OCI-LY7 (cell line): ENCODE results near the gene PINK1. TPM values are rescaled to one million over a fixed set of nuclear protein-coding genes. Genes with fewer than 3 reads are reported as not detected.
A peak's percentile ranks its signal among the peaks of the same experiment; 100 is the strongest.
"Not testable (repeated sequence)": the region's sequence is repeated elsewhere in the genome, so short reads cannot be mapped to it uniquely, and the experiment has no call there.

Experiments used
- BruUV-seq: library from RNA; stranded (reverse); fragments of 400-500 nt; replicated peaks from 2 replicates; lab custom pipeline; 2021; lab: Mats Ljungman, UMichigan
- CTCF ChIA-PET: fragments of 300-600 bp; sonication (Branson Sonifier 250); formaldehyde crosslinking; loops from one replicate; lab custom pipeline; 2022; ENCODE audit warnings: antibody characterized with exemption; ENCODE audit not compliant: unreplicated experiment; lab: Charles Lee
- POLR2A ChIA-PET: fragments of 300-600 bp; sonication (Branson Sonifier 250); formaldehyde crosslinking; loops from one replicate; lab custom pipeline; 2022; ENCODE audit warnings: antibody characterized with exemption; lab: Charles Lee
- DNase-seq: peaks from one replicate; pipeline ENCODE4 v3.0.0-alpha.2; 2015; ENCODE audit warnings: low spot score
- H2AFZ ChIP-seq: fragments of 200-600 bp; sonication (generic), shearing (Covaris generic); 2 replicates; pipeline ENCODE4 v1.6.1; 2014; ENCODE audit warnings: mild to moderate bottlenecking, antibody characterized with exemption, low read length, moderate library complexity
- H3K27ac ChIP-seq: fragments of 200-600 bp; sonication (generic); 2 replicates; pipeline ENCODE4 v1.5.1; 2014; ENCODE audit warnings: mixed run types, low read depth, mild to moderate bottlenecking, moderate library complexity, low read length, inconsistent platforms; ENCODE audit not compliant: poor library complexity, severe bottlenecking
- H3K36me3 ChIP-seq: fragments of 200-600 bp; sonication (generic); 2 replicates; pipeline ENCODE4 v1.6.1; 2014; ENCODE audit warnings: mild to moderate bottlenecking, antibody characterized with exemption, low read length, moderate library complexity, mixed read lengths; ENCODE audit not compliant: insufficient read depth
- H3K4me1 ChIP-seq: fragments of 200-600 bp; sonication (generic); 2 replicates; pipeline ENCODE4 v1.5.1; 2014; ENCODE audit warnings: mild to moderate bottlenecking, low read length; ENCODE audit not compliant: insufficient read depth, poor library complexity, severe bottlenecking
- H3K4me2 ChIP-seq: fragments of 200-600 bp; sonication (generic); 2 replicates; pipeline ENCODE4 v1.6.1; 2014; ENCODE audit warnings: mild to moderate bottlenecking, low read length
- H3K4me3 ChIP-seq: fragments of 200-600 bp; sonication (generic); 2 replicates; pipeline ENCODE4 v1.5.1; 2014; ENCODE audit warnings: mild to moderate bottlenecking, low read depth, low read length; ENCODE audit not compliant: poor library complexity, severe bottlenecking
- H3K79me2 ChIP-seq: fragments of 200-600 bp; sonication (generic); 2 replicates; pipeline ENCODE4 v1.6.1; 2016; ENCODE audit warnings: low read depth, mild to moderate bottlenecking, low read length, moderate library complexity, mixed read lengths; ENCODE audit not compliant: insufficient read depth
- H3K9me2 ChIP-seq: fragments of 200-600 bp; sonication (generic); 2 replicates; pipeline ENCODE4 v1.6.1; 2016; ENCODE audit warnings: mild to moderate bottlenecking, low read length, mixed read lengths; ENCODE audit not compliant: insufficient read depth
- H3K9me3 ChIP-seq: fragments of 200-600 bp; sonication (generic); 2 replicates; pipeline ENCODE4 v1.6.1; 2014; ENCODE audit warnings: mild to moderate bottlenecking, mixed run types, low read length, mixed read lengths
- H4K20me1 ChIP-seq: fragments of 200-600 bp; sonication (generic); 2 replicates; pipeline ENCODE4 v1.6.1; 2014; ENCODE audit warnings: mild to moderate bottlenecking, antibody characterized with exemption, low read length, moderate library complexity, mixed read lengths; ENCODE audit not compliant: insufficient read depth
- EZH2phosphoT487 ChIP-seq: fragments of 200-600 bp; sonication (generic); IDR thresholded peaks from 2 replicates; pipeline ENCODE4 v1.6.1; 2018; ENCODE audit warnings: low read depth, borderline replicate concordance, mild to moderate bottlenecking, mixed run types, antibody characterized with exemption, low read length, moderate library complexity, mixed read lengths
- intact Hi-C: fragments of 100-400 bp; cut with micrococcal nuclease; formaldehyde crosslinking; loops from one replicate; pipeline ENCODE4 v1.10.0; 2022; ENCODE audit not compliant: unreplicated experiment
- total RNA-seq, 2 experiments: library from RNA; depleted of rRNA in 1 of 2; stranded (reverse); fragments of >200 nt in 1 of 2; shearing (Covaris generic) in 1 of 2; gene quantifications; 2 replicates each; pipeline ENCODE4 v1.2.3, GENCODE V29; 2014 to 2022
- TF ChIP-seq, protein P1 (sequence below): fragments of 200-600 bp; sonication (generic); conservative IDR thresholded peaks from 2 replicates; pipeline ENCODE4 v1.5.1; 2014; ENCODE audit warnings: mild to moderate bottlenecking, antibody characterized with exemption, low read length, moderate library complexity, mixed read lengths

The PINK1 gene
- total RNA-seq, 2 experiments from 2014 or later = 8.9 to 13.4 TPM

DNA sequence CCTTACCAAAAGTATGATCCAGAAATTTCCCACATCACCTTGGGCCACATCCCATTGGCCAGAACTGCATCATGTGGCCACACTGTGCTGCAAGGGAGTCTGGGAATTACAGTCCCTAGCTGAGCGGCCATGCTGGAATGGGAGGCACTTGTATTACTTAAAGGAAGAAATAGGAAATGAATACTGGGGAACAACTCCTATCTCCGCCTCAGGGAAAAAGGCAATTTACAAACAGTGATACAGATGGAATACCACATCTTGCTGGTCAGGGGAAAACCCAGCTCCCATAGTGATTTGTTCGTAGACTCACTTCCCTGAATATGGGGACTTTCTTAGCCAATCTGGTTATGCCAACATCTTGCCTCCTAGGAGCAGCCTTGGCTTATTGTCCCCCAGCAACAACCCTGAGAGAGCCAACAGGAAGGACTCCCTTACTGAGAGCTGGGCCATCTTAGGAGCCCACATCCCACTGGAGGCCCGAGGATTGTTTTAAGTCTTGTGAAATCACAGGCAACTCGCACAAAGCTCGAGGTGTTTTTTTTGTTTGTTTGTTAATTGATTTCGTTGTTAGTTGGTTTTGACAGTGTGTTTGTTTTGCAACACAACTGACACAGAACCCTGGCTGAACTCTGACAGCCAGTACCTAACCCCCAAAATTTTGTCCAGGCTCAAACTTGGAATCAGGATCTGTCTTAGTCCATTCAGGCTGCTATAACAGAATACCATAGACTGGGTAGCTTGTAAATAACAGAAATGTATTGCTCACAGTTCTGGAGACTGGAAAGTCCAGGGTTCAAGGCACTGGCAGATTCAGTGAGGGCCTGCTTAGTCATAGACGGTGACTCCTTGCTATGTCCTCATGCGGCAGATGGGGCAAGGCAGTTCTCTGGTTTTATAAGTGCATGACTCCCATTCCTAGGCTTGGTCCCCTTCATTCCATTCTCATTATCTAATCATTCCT, 29.5 kb upstream of the PINK1 start:
- Histone ChIP-seq H3K4me3 (no peak overlapping the region), H3K79me2 (no peaks in the 10 kb centered on the region), H3K9me2 (no peaks in the 10 kb centered on the region), H3K27ac (no peak overlapping the region), H3K9me3 (0 out of 2 replicates have a peak, but pooled peaks cover 7% of the 10 kb centered on the region), H2AFZ (peak overlapping the region; percentile 45; the same call in 1 of the 2 replicates), H3K4me1 (no peaks in the 10 kb centered on the region), H3K4me2 (no peak overlapping the region), H4K20me1 (no peaks in the 10 kb centered on the region), H3K36me3 (no peaks in the 10 kb centered on the region)
- no TSS peak for BruUV-seq
- POLR2A ChIA-PET = interaction anchor here (0.5 kb wide), 1 partner anchor 60 kb away, joined by 3 read pairs; no protein-coding TSS in a partner anchor
- CTCF ChIA-PET = no interaction called here
- intact Hi-C loops = no loop called here
- DNase-seq = no peak
- TF ChIP-seq, protein P1, sequence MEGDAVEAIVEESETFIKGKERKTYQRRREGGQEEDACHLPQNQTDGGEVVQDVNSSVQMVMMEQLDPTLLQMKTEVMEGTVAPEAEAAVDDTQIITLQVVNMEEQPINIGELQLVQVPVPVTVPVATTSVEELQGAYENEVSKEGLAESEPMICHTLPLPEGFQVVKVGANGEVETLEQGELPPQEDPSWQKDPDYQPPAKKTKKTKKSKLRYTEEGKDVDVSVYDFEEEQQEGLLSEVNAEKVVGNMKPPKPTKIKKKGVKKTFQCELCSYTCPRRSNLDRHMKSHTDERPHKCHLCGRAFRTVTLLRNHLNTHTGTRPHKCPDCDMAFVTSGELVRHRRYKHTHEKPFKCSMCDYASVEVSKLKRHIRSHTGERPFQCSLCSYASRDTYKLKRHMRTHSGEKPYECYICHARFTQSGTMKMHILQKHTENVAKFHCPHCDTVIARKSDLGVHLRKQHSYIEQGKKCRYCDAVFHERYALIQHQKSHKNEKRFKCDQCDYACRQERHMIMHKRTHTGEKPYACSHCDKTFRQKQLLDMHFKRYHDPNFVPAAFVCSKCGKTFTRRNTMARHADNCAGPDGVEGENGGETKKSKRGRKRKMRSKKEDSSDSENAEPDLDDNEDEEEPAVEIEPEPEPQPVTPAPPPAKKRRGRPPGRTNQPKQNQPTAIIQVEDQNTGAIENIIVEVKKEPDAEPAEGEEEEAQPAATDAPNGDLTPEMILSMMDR = no peak
- no peak for TF ChIP-seq EZH2phosphoT487

DNA sequence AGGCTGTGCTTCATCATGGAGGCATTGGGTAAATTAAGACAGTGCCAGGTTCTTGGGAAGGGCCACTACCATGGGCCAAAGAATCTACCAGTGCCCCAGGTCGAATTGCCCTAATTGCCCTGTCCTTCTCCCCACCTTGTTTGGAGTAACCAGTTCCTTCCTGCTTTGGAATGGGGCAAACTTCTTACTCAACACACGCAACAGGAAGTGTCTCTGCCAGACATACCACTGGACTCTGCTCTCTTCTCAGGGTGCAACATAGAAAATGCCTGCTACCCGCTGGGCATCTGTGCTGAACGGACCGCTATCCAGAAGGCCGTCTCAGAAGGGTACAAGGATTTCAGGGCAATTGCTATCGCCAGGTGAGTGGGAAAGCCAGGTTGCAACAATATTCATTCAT, 28.6 kb upstream of the PINK1 start:
- TF ChIP-seq, protein P1 = no peak
- TF ChIP-seq EZH2phosphoT487 = no peak
- no peak overlapping the region for H3K27ac ChIP-seq
- POLR2A ChIA-PET = no interaction called here
- no peaks in the 10 kb centered on the region for H3K36me3 ChIP-seq
- no peaks in the 10 kb centered on the region for H3K9me2 ChIP-seq
- no peaks in the 10 kb centered on the region for H3K4me1 ChIP-seq
- CTCF ChIA-PET = no interaction called here
- H3K4me2 ChIP-seq = no peak overlapping the region
- no peaks in the 10 kb centered on the region for H3K79me2 ChIP-seq
- H3K4me3 ChIP-seq = no peak overlapping the region
- no peak overlapping the region for H2AFZ ChIP-seq
- DNase-seq = no peak
- H3K9me3 ChIP-seq = 0 out of 2 replicates have a peak, but pooled peaks cover 7% of the 10 kb centered on the region
- H4K20me1 ChIP-seq = no peaks in the 10 kb centered on the region
- BruUV-seq = no TSS peak
- intact Hi-C loops = no loop called here

DNA sequence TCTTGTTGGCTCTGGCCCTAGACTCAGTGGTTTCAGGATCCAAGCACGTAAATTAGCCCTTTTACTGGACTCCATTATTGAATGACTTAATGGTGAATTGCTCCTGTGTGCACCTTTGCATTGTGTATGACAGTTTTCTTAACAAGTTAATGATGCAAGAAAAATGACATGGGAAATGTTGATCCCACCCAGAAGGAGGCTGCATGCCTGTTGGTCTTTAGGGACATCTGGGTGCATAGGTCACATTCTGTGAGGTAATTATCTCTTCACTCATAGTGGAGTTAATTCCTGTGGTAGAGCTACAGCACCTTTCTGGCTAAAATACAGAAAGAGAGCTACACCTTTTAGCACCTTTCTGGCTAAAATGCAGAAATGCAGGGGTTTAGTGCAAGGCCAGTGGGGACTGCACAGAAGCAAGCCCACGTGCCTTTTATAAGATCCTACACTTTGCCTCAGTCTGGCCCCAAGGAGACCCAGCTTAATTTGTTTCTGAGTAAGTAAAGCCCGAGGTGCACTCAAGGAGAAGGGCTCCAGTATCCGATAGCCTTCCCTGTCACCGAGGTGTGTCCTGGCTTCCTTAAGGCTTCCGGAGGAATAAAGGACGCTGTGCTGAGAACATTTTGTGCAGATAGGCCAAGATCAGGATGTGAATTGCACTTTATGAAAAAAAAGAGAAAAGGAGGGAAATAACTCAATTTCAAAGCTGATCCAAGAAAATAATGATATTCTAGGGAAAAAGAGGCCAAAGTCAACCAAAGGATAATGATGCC, 26.3 kb upstream of the PINK1 start:
- POLR2A ChIA-PET = not testable (repeated sequence)

More for the DNA sequence above, 26.3 kb upstream of the PINK1 start:
- H3K4me1 ChIP-seq, H4K20me1 ChIP-seq, intact Hi-C loops, H3K4me3 ChIP-seq, H2AFZ ChIP-seq, H3K9me2 ChIP-seq, H3K9me3 ChIP-seq, H3K79me2 ChIP-seq, H3K27ac ChIP-seq, DNase-seq, H3K36me3 ChIP-seq, H3K4me2 ChIP-seq, BruUV-seq, CTCF ChIA-PET: not testable (repeated sequence)
